Suprapubic skin (tissue), 4 donors: ENCODE measurements around the gene USP5.

ENCODE experiments used
- CTCF ChIP-seq, 2 donors: fragments of 200-600 bp in 1 of 2; fragments of 450-650 bp in 1 of 2; sonication (generic) in 1 of 2; IDR thresholded peaks; one replicate each; pipeline ENCODE4 v1.5.1; 2016 to 2019; ENCODE audit warnings: antibody characterized with exemption in 2 of 2, mild to moderate bottlenecking in 1 of 2, moderate library complexity in 1 of 2
- POLR2A ChIP-seq, 2 donors: fragments of 450-650 bp; IDR thresholded peaks; one replicate each; pipeline ENCODE4 v1.6.1; 2017; ENCODE audit warnings: antibody characterized with exemption in 2 of 2, mild to moderate bottlenecking in 2 of 2, moderate library complexity in 2 of 2
- POLR2AphosphoS5 ChIP-seq, 3 donors: sonication (generic); formaldehyde crosslinking; IDR thresholded peaks; one replicate each; pipeline ENCODE4 v1.6.1; 2017; ENCODE audit warnings: antibody characterized with exemption in 3 of 3

- TF ChIP-seq POLR2A (IDR thresholded peaks at IDR 0.05) (no peak), CTCF (IDR thresholded peaks at IDR 0.05) (no peak), POLR2AphosphoS5 (IDR thresholded peaks at IDR 0.05) (no peak)
Observed at GRCh38 chr12:6849976-6850560, 1.9 kb upstream of the USP5 start.
